B cell (primary cell): ENCODE measurements around the gene FAM118B. TPM values are rescaled to one million over a fixed set of nuclear protein-coding genes. Genes with fewer than 3 reads are reported as not detected.
A peak's percentile ranks its signal among the peaks of the same experiment; 100 is the strongest.

Experiments
- ATAC-seq: fragments of 200-7000 bp; cut with Tn5 transposase; one replicate; pipeline ENCODE4 v1.10.0; 2021; ENCODE audit warnings: low read depth, mild to moderate bottlenecking, moderate number of reproducible peaks, moderate library complexity
- CTCF ChIA-PET: fragments of 350-600 bp; sonication (Branson Sonifier 250); formaldehyde crosslinking; loops from one replicate; lab custom pipeline; 2021; ENCODE audit warnings: antibody characterized with exemption, inconsistent platforms; lab: Charles Lee
- POLR2A ChIA-PET: fragments of 350-600 bp; sonication (Branson Sonifier 250); formaldehyde crosslinking; loops from one replicate; lab custom pipeline; 2021; ENCODE audit warnings: antibody characterized with exemption; lab: Charles Lee
- DNase-seq: peaks from one replicate; pipeline ENCODE4 v3.0.0; 2013
- H2AFZ ChIP-seq: 2 replicates; pipeline ENCODE4 v1.6.1; 2012; ENCODE audit warnings: mild to moderate bottlenecking, low read depth, low read length; ENCODE audit not compliant: insufficient read depth, poor library complexity, severe bottlenecking
- H3K27ac ChIP-seq, 2 donors: 1 replicate in 1 of 2; 2 replicates in 1 of 2; pipeline ENCODE4 v1.5.1; 2012 to 2013; ENCODE audit warnings: low read length in 2 of 2, mild to moderate bottlenecking in 2 of 2, moderate library complexity in 1 of 2
- H3K27me3 ChIP-seq, 4 experiments: fragments of 200-600 bp in 1 of 4; sonication (generic) in 1 of 4; replicated peaks in 1 of 4; 1 replicate in 2 of 4; 2 replicates in 2 of 4; pipeline versions ENCODE4 v1.6.1 to v1.7.0; 2013 to 2016; ENCODE audit warnings: low read length in 3 of 4, mild to moderate bottlenecking in 2 of 4, mixed read lengths in 1 of 4, moderate library complexity in 1 of 4; ENCODE audit not compliant: insufficient read depth in 4 of 4, control insufficient read depth in 3 of 4; ENCODE audit errors: control extremely low read depth in 1 of 4
- H3K36me3 ChIP-seq, 2 experiments: replicated peaks in 1 of 2; 1 replicate in 1 of 2; 2 replicates in 1 of 2; pipeline versions ENCODE4 v1.6.1 to v1.7.1; 2013; ENCODE audit warnings: low read length in 1 of 2; ENCODE audit not compliant: insufficient read depth in 2 of 2, control insufficient read depth in 1 of 2; ENCODE audit errors: control extremely low read depth in 1 of 2, extremely low read depth in 1 of 2
- H3K4me1 ChIP-seq, 2 donors: fragments of 200-600 bp in 1 of 2; sonication (generic) in 1 of 2; 1 replicate in 1 of 2; 2 replicates in 1 of 2; pipeline versions ENCODE4 v1.5.1 to v1.6.1; 2013 to 2017; ENCODE audit warnings: low read length in 2 of 2; ENCODE audit not compliant: control insufficient read depth in 2 of 2, insufficient read depth in 2 of 2
- H3K4me2 ChIP-seq: replicated peaks from 2 replicates; pipeline ENCODE3; 2012; ENCODE audit warnings: mild to moderate bottlenecking, low read depth, low read length; ENCODE audit not compliant: poor library complexity, severe bottlenecking
- H3K4me3 ChIP-seq, 5 experiments: fragments of 200-600 bp in 1 of 5; sonication (generic) in 1 of 5; 1 replicate in 3 of 5; 2 replicates in 2 of 5; pipeline versions ENCODE4 v1.5.1 to v1.7.0; 2011 to 2016; ENCODE audit warnings: low read length in 4 of 5, mild to moderate bottlenecking in 4 of 5, low read depth in 2 of 5, control low read depth in 1 of 5, moderate library complexity in 1 of 5; ENCODE audit not compliant: insufficient read depth in 1 of 5; ENCODE audit errors: control extremely low read depth in 1 of 5, extremely low read depth in 1 of 5
- H3K79me2 ChIP-seq: fragments of 200-600 bp; sonication (generic); one replicate; pipeline ENCODE4 v1.6.0; 2016; ENCODE audit warnings: low read length; ENCODE audit not compliant: control insufficient read depth, insufficient read depth
- H3K9ac ChIP-seq: fragments of 200-600 bp; sonication (generic); 2 replicates; pipeline ENCODE4 v1.6.1; 2017; ENCODE audit warnings: mild to moderate bottlenecking, low read length, moderate library complexity
- H3K9me3 ChIP-seq, 3 donors: one replicate each; pipeline versions ENCODE4 v1.6.1 to v1.7.1; 2013; ENCODE audit warnings: low read length in 2 of 3; ENCODE audit not compliant: control insufficient read depth in 2 of 3, insufficient read depth in 1 of 3; ENCODE audit errors: control extremely low read depth in 1 of 3
- H4K20me1 ChIP-seq: 2 replicates; pipeline ENCODE4 v1.6.0; 2012; ENCODE audit warnings: mild to moderate bottlenecking, low read length; ENCODE audit not compliant: insufficient read depth, control insufficient read depth, poor library complexity, severe bottlenecking
- H3K27ac Mint-ChIP-seq: one replicate; pipeline ENCODE4 v1.8.0; 2021; ENCODE audit warnings: mixed read lengths
- H3K27me3 Mint-ChIP-seq: one replicate; pipeline ENCODE4 v1.8.0; 2021; ENCODE audit warnings: mixed read lengths
- H3K4me1 Mint-ChIP-seq: one replicate; pipeline ENCODE4 v1.8.0; 2021; ENCODE audit warnings: mixed read lengths
- H3K4me3 Mint-ChIP-seq: one replicate; pipeline ENCODE4 v1.8.0; 2021; ENCODE audit warnings: mixed read lengths
- H3K9me3 Mint-ChIP-seq: one replicate; pipeline ENCODE4 v1.8.0; 2022; ENCODE audit warnings: mixed read lengths; ENCODE audit not compliant: insufficient read depth
- CTCF ChIP-seq: fragments of 200-600 bp; IDR thresholded peaks from one replicate; pipeline ENCODE4 v1.8.0; 2022; ENCODE audit warnings: antibody characterized with exemption, mild to moderate bottlenecking
- EZH2 ChIP-seq: IDR thresholded peaks from 2 replicates; pipeline ENCODE4 v1.6.1; 2012; ENCODE audit warnings: borderline replicate concordance, low read depth, mild to moderate bottlenecking, moderate library complexity, low read length; ENCODE audit not compliant: insufficient read depth, poor library complexity, severe bottlenecking
- WGBS: methylation state at CpG from one replicate; pipeline ENCODE4 v1.1.5; 2013; ENCODE audit warnings: missing lambda C conversion rate; ENCODE audit not compliant: insufficient coverage; 5-methylcytosine and 5-hydroxymethylcytosine counted together
- intact Hi-C: fragments of 100-400 bp; cut with micrococcal nuclease; formaldehyde crosslinking; loops from one replicate; pipeline ENCODE4 v1.10.0; 2022
- polyA plus RNA-seq: library from polyadenylated mRNA; depleted of rRNA; stranded (reverse); fragments of >200 nt; gene quantifications from 2 replicates; pipeline ENCODE4 v1.2.3, GENCODE V29; 2012
- total RNA-seq, 2 donors: library from RNA; stranded (reverse); fragments of 120-200 nt in 1 of 2; gene quantifications; 1 replicate in 1 of 2; 2 replicates in 1 of 2; pipeline versions ENCODE4 v1.2.3 to v1.2.4, GENCODE V29; 2013 to 2022

Gene FAM118B
- total and polyA plus RNA-seq, 2 donors (not counting 1 experiment from before 2014, with no cell fraction given): 7.3 to 14.1 TPM

GRCh38 chr11:126290887-126291286 is 79.3 kb downstream of the FAM118B start:
- TF ChIP-seq EZH2 (no peak), CTCF (no peak)
- 94% methylated on average over 12 of the region's 12 CpGs for WGBS
- CTCF ChIA-PET: interaction anchor here (2.0 kb wide), 1 partner anchor 9 kb away, joined by 7 read pairs; no protein-coding TSS in a partner anchor

GRCh38 chr11:126293726-126294125 is 82.1 kb downstream of the FAM118B start:
- Histone ChIP-seq H3K79me2 (peaks cover 3% of the 10 kb centered on the region), H2AFZ (no peak overlapping the region), H3K4me3 (no peak overlapping the region), H4K20me1 (no peaks in the 10 kb centered on the region), H3K4me1 (peaks cover 4 to 5% of the 10 kb centered on the region in 2 donors), H3K4me2 (no peak overlapping the region), H3K27ac (no peak overlapping the region), H3K9ac (no peak overlapping the region), H3K27me3 (no peaks in the 10 kb centered on the region), H3K36me3 (peaks cover 0 to 46% of the 10 kb centered on the region in 2 experiments), H3K9me3 (no peaks in the 10 kb centered on the region)
- Mint-ChIP-seq H3K9me3 (no peaks in the 10 kb centered on the region), H3K4me3 (no peak overlapping the region), H3K27ac (peak overlapping the region; percentile 20), H3K4me1 (peaks cover 11% of the 10 kb centered on the region), H3K27me3 (no peaks in the 10 kb centered on the region)
- DNase-seq (no peak), ATAC-seq (no peak)
- 89% methylated on average over 4 of the region's 5 CpGs for WGBS
- TF ChIP-seq CTCF: no peak
- POLR2A ChIA-PET: no interaction called here
- intact Hi-C loops: no loop called here
- CTCF ChIA-PET: interaction anchor here (1.0 kb wide), 2 partner anchors 13 to 17 kb away, joined by 3 to 6 read pairs; no protein-coding TSS in a partner anchor

More at GRCh38 chr11:126290887-126291286, 79.3 kb downstream of the FAM118B start:
- Histone ChIP-seq H3K27ac (no peak overlapping the region), H3K4me1 (peaks cover 4 to 5% of the 10 kb centered on the region in 2 donors), H3K4me3 (no peak overlapping the region), H4K20me1 (no peaks in the 10 kb centered on the region), H3K9ac (no peak overlapping the region), H3K79me2 (peaks cover 7% of the 10 kb centered on the region), H3K9me3 (no peaks in the 10 kb centered on the region), H3K27me3 (no peaks in the 10 kb centered on the region), H2AFZ (no peak overlapping the region), H3K4me2 (no peak overlapping the region), H3K36me3 (peaks cover 0 to 48% of the 10 kb centered on the region in 2 experiments)
- intact Hi-C loops: no loop called here
- POLR2A ChIA-PET: no interaction called here
- Mint-ChIP-seq H3K9me3 (no peaks in the 10 kb centered on the region), H3K4me3 (no peak overlapping the region), H3K4me1 (peaks cover 11% of the 10 kb centered on the region), H3K27me3 (no peaks in the 10 kb centered on the region), H3K27ac (no peak overlapping the region)
- ATAC-seq (no peak), DNase-seq (no peak)
